ENCODE results near the gene SLC6A15.

The SLC6A15 gene

GRCh38 chr12:84813780-84814663 lies 98.6 kb downstream of the SLC6A15 start:
- in situ Hi-C loops (cut with HindIII; ENCODE audit: low sequenced_read_pairs): no loop called here
- DNase-seq (ENCODE audit: low read depth): no peak
- no peak overlapping the region for H3K4me3 ChIP-seq (ENCODE audit: low read depth, low read length)
- no peak for TF ChIP-seq CTCF (IDR thresholded peaks at IDR 0.05; ENCODE audit: low read depth, low read length, missing control alignments)

GRCh38 chr12:84811291-84811690 lies 101.3 kb downstream of the SLC6A15 start:
- in situ Hi-C loops (cut with HindIII; ENCODE audit: low sequenced_read_pairs): no loop called here
- no peak for DNase-seq (ENCODE audit: low read depth)
- no peak for TF ChIP-seq CTCF (IDR thresholded peaks at IDR 0.05; ENCODE audit: low read depth, low read length, missing control alignments)
- H3K4me3 ChIP-seq (ENCODE audit: low read depth, low read length): no peak overlapping the region

- no peak overlapping the region for H3K4me3 ChIP-seq (ENCODE audit: low read depth, low read length)
- in situ Hi-C loops (cut with HindIII; ENCODE audit: low sequenced_read_pairs): no loop called here
- DNase-seq (ENCODE audit: low read depth): no peak
- TF ChIP-seq CTCF (IDR thresholded peaks at IDR 0.05; ENCODE audit: low read depth, low read length, missing control alignments): no peak
These were observed 102.0 kb downstream of the SLC6A15 start for GRCh38 chr12:84810611-84811010.
